Activated CD4-positive, CD25-positive, alpha-beta regulatory T cell treated with anti-CD3 and anti-CD28 coated beads, Interleukin-2, amount 50 U/mL, for 24 hours (primary cell): ENCODE measurements around the gene LRRC51.
"Not testable (repeated sequence)": the region's sequence is repeated elsewhere in the genome, so short reads cannot be mapped to it uniquely, and the experiment has no call there.

Source experiments
- ATAC-seq, 2 donors: fragments of 150-1000 bp; cut with Tn5 transposase; one replicate each; pipeline ENCODE4 v1.10.0; 2021; ENCODE audit warnings: mild to moderate bottlenecking in 1 of 2, moderate library complexity in 1 of 2

Gene LRRC51

DNA sequence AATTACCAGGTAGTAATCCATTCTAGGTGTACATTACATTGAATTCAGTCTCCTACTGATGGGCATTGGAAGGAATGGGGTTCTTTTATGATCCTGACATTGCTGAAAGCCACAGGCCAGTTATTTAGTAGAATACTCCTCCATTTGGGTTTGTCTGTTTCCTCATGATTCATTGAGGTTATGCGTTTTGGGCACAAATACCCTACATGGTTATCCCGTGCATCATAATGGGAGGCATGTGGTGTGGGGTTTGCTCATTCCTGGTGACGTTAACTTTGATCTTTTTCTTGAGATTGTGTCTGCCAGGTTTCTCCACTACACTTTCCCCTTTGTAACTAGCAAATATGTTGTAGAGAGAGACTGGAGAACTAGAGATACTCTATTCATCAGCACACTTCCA lies 60.4 kb downstream of the LRRC51 start:
- peak in 1 of 2 donors; percentile 50 for ATAC-seq

GRCh38 chr11:72142086-72142485 lies 61.4 kb downstream of the LRRC51 start:
- ATAC-seq, result not testable (repeated sequence)

GRCh38 chr11:72142543-72142942 lies 61.9 kb downstream of the LRRC51 start:
- not testable (repeated sequence) for ATAC-seq

- no peak for ATAC-seq
Measured at GRCh38 chr11:72144807-72145565, 64.3 kb downstream of the LRRC51 start.
